ENCODE measurements around the gene COL4A2.

COL4A2 gene

GRCh38 chr13:110555601-110556223, 248.6 kb downstream of the COL4A2 start:
- no peaks in the 10 kb centered on the region for H3K9me3 ChIP-seq (ENCODE audit: control insufficient read depth, insufficient read depth, low read length)
- no peaks in the 10 kb centered on the region for H3K4me1 ChIP-seq (ENCODE audit: control insufficient read depth, insufficient read depth, low read length)
- no peak overlapping the region for H3K9ac ChIP-seq (ENCODE audit: low read depth, low read length)

GRCh38 chr13:110556224-110556606, 249.1 kb downstream of the COL4A2 start:
- Histone ChIP-seq H3K9ac (ENCODE audit: low read depth, low read length) (no peak overlapping the region), H3K36me3 (ENCODE audit: control insufficient read depth, insufficient read depth, low read length) (peaks cover 14% of the 10 kb centered on the region), H3K9me3 (ENCODE audit: control insufficient read depth, insufficient read depth, low read length) (no peaks in the 10 kb centered on the region), H3K4me3 (ENCODE audit: low read depth, low read length) (no peak overlapping the region), H3K4me1 (ENCODE audit: control insufficient read depth, insufficient read depth, low read length) (no peaks in the 10 kb centered on the region), H3K27me3 (ENCODE audit: control insufficient read depth, insufficient read depth, low read length) (peaks cover 4% of the 10 kb centered on the region)

More at GRCh38 chr13:110555601-110556223, 248.6 kb downstream of the COL4A2 start:
- Histone ChIP-seq H3K27me3 (ENCODE audit: control insufficient read depth, insufficient read depth, low read length) (peaks cover 2% of the 10 kb centered on the region), H3K4me3 (ENCODE audit: low read depth, low read length) (no peak overlapping the region), H3K36me3 (ENCODE audit: control insufficient read depth, insufficient read depth, low read length) (peaks cover 14% of the 10 kb centered on the region)

GRCh38 chr13:110557082-110557481, 250.0 kb downstream of the COL4A2 start:
- no peak overlapping the region for H3K9ac ChIP-seq (ENCODE audit: low read depth, low read length)
- H3K36me3 ChIP-seq (ENCODE audit: control insufficient read depth, insufficient read depth, low read length): peaks cover 14% of the 10 kb centered on the region
- H3K27me3 ChIP-seq (ENCODE audit: control insufficient read depth, insufficient read depth, low read length): peaks cover 4% of the 10 kb centered on the region
- H3K9me3 ChIP-seq (ENCODE audit: control insufficient read depth, insufficient read depth, low read length): no peaks in the 10 kb centered on the region
- H3K4me3 ChIP-seq (ENCODE audit: low read depth, low read length): no peak overlapping the region
- no peaks in the 10 kb centered on the region for H3K4me1 ChIP-seq (ENCODE audit: control insufficient read depth, insufficient read depth, low read length)

- H3K4me3 ChIP-seq (ENCODE audit: low read depth, low read length): no peak overlapping the region
- no peaks in the 10 kb centered on the region for H3K9me3 ChIP-seq (ENCODE audit: control insufficient read depth, insufficient read depth, low read length)
- H3K36me3 ChIP-seq (ENCODE audit: control insufficient read depth, insufficient read depth, low read length): peaks cover 14% of the 10 kb centered on the region
- H3K9ac ChIP-seq (ENCODE audit: low read depth, low read length): no peak overlapping the region
- H3K4me1 ChIP-seq (ENCODE audit: control insufficient read depth, insufficient read depth, low read length): no peaks in the 10 kb centered on the region
- peaks cover 6% of the 10 kb centered on the region for H3K27me3 ChIP-seq (ENCODE audit: control insufficient read depth, insufficient read depth, low read length)
Observed at GRCh38 chr13:110557610-110558305, 250.7 kb downstream of the COL4A2 start.

GRCh38 chr13:110559429-110559943, 252.4 kb downstream of the COL4A2 start:
- no peak overlapping the region for H3K4me3 ChIP-seq (ENCODE audit: low read depth, low read length)
- H3K36me3 ChIP-seq (ENCODE audit: control insufficient read depth, insufficient read depth, low read length): peaks cover 14% of the 10 kb centered on the region
- peaks cover 9% of the 10 kb centered on the region for H3K27me3 ChIP-seq (ENCODE audit: control insufficient read depth, insufficient read depth, low read length)
- peaks cover 1% of the 10 kb centered on the region for H3K4me1 ChIP-seq (ENCODE audit: control insufficient read depth, insufficient read depth, low read length)
- no peak overlapping the region for H3K9ac ChIP-seq (ENCODE audit: low read depth, low read length)
- H3K9me3 ChIP-seq (ENCODE audit: control insufficient read depth, insufficient read depth, low read length): no peaks in the 10 kb centered on the region

- peaks cover 11% of the 10 kb centered on the region for H3K36me3 ChIP-seq (ENCODE audit: control insufficient read depth, insufficient read depth, low read length)
- no peak overlapping the region for H3K9ac ChIP-seq (ENCODE audit: low read depth, low read length)
- no peaks in the 10 kb centered on the region for H3K9me3 ChIP-seq (ENCODE audit: control insufficient read depth, insufficient read depth, low read length)
- peaks cover 9% of the 10 kb centered on the region for H3K27me3 ChIP-seq (ENCODE audit: control insufficient read depth, insufficient read depth, low read length)
- peaks cover 3% of the 10 kb centered on the region for H3K4me1 ChIP-seq (ENCODE audit: control insufficient read depth, insufficient read depth, low read length)
- H3K4me3 ChIP-seq (ENCODE audit: low read depth, low read length): peak overlapping the region; percentile 85
Observed at GRCh38 chr13:110559986-110560385, 252.9 kb downstream of the COL4A2 start.

- Histone ChIP-seq H3K36me3 (ENCODE audit: control insufficient read depth, insufficient read depth, low read length) (peaks cover 11% of the 10 kb centered on the region), H3K4me3 (ENCODE audit: low read depth, low read length) (peak overlapping the region; percentile 85), H3K9ac (ENCODE audit: low read depth, low read length) (peak overlapping the region; percentile 83), H3K27me3 (ENCODE audit: control insufficient read depth, insufficient read depth, low read length) (peaks cover 9% of the 10 kb centered on the region), H3K4me1 (ENCODE audit: control insufficient read depth, insufficient read depth, low read length) (peaks cover 3% of the 10 kb centered on the region), H3K9me3 (ENCODE audit: control insufficient read depth, insufficient read depth, low read length) (no peaks in the 10 kb centered on the region)
Observed at GRCh38 chr13:110560601-110561343, 253.7 kb downstream of the COL4A2 start.

- peak within 1 kb of the TSS; percentile 83 for H3K9ac ChIP-seq (ENCODE audit: low read depth, low read length)
- H3K4me3 ChIP-seq (ENCODE audit: low read depth, low read length): peak within 1 kb of the TSS; percentile 85
- peaks cover 9% of the 10 kb centered on the region for H3K27me3 ChIP-seq (ENCODE audit: control insufficient read depth, insufficient read depth, low read length)
- H3K9me3 ChIP-seq (ENCODE audit: control insufficient read depth, insufficient read depth, low read length): no peaks in the 10 kb centered on the region
- H3K4me1 ChIP-seq (ENCODE audit: control insufficient read depth, insufficient read depth, low read length): peaks cover 3% of the 10 kb centered on the region
- H3K36me3 ChIP-seq (ENCODE audit: control insufficient read depth, insufficient read depth, low read length): peaks cover 11% of the 10 kb centered on the region
Observed at GRCh38 chr13:110561344-110562035, 254.4 kb downstream of the COL4A2 start, which contains the start of gene RAB20. Gene RAB20 (minus strand): TSS chr13:110561722. CDS start chr13:110561519, 203 bp downstream.

GRCh38 chr13:110562036-110562597, 255.0 kb downstream of the COL4A2 start:
- no peak overlapping the region for H3K9ac ChIP-seq (ENCODE audit: low read depth, low read length)
- peaks cover 3% of the 10 kb centered on the region for H3K4me1 ChIP-seq (ENCODE audit: control insufficient read depth, insufficient read depth, low read length)
- H3K36me3 ChIP-seq (ENCODE audit: control insufficient read depth, insufficient read depth, low read length): peaks cover 9% of the 10 kb centered on the region
- no peaks in the 10 kb centered on the region for H3K9me3 ChIP-seq (ENCODE audit: control insufficient read depth, insufficient read depth, low read length)
- peaks cover 9% of the 10 kb centered on the region for H3K27me3 ChIP-seq (ENCODE audit: control insufficient read depth, insufficient read depth, low read length)
- peak overlapping the region; percentile 82 for H3K4me3 ChIP-seq (ENCODE audit: low read depth, low read length)

Measured in iPS-15b (cell line).